ENCODE measurements around the gene P2RY14.

DNA sequence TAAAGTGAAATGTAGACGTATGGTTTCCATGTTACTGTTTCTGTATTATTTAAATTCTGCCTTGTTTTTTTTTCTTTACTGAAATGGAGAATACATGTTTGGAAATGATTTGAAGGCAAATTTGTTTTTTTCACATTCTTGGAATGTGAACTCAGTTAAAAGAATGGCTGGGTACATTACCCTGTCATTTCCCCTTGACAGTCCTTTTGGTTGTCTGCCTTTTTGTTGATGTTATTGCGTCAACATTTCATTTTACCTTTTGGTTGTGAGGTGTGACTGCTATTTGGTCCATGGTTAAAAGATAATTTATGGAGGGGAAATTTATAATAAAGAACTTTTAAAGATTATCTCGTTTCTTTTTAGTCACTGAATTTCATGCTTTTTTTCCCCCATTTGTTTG is 72.1 kb downstream of the P2RY14 start:
- TF ChIP-seq, protein P1, sequence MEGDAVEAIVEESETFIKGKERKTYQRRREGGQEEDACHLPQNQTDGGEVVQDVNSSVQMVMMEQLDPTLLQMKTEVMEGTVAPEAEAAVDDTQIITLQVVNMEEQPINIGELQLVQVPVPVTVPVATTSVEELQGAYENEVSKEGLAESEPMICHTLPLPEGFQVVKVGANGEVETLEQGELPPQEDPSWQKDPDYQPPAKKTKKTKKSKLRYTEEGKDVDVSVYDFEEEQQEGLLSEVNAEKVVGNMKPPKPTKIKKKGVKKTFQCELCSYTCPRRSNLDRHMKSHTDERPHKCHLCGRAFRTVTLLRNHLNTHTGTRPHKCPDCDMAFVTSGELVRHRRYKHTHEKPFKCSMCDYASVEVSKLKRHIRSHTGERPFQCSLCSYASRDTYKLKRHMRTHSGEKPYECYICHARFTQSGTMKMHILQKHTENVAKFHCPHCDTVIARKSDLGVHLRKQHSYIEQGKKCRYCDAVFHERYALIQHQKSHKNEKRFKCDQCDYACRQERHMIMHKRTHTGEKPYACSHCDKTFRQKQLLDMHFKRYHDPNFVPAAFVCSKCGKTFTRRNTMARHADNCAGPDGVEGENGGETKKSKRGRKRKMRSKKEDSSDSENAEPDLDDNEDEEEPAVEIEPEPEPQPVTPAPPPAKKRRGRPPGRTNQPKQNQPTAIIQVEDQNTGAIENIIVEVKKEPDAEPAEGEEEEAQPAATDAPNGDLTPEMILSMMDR (optimal IDR thresholded peaks at IDR 0.05 in 1 of 3, IDR thresholded peaks at IDR 0.05 in 1 of 3, conservative IDR thresholded peaks at IDR 0.05 in 1 of 3; ENCODE audit: extremely low read depth in 1 of 3, insufficient read depth in 2 of 3, low read length in 3 of 3): no peak
- no peak for TF ChIP-seq EZH2 (IDR thresholded peaks at IDR 0.05; ENCODE audit: low read length)
